Stimulated activated naive CD8-positive, alpha-beta T cell treated with anti-CD3 and anti-CD28 coated beads, Interleukin-15, Interleukin-2, amounts not matched to agents 100 ng/mL and 50 ng/mL, for 24 hours (primary cell): ENCODE results near the gene B3GNT5.

Experiments used
- H3K27ac Mint-ChIP-seq: one replicate; pipeline ENCODE4 v1.8.0; 2021; ENCODE audit warnings: mild to moderate bottlenecking, mixed read lengths
- H3K27me3 Mint-ChIP-seq: one replicate; pipeline ENCODE4 v1.8.0; 2021; ENCODE audit warnings: mixed read lengths
- H3K36me3 Mint-ChIP-seq: one replicate; pipeline ENCODE4 v1.8.0; 2021; ENCODE audit warnings: low read depth, mixed read lengths
- H3K4me1 Mint-ChIP-seq: one replicate; pipeline ENCODE4 v1.8.0; 2021; ENCODE audit warnings: low read depth, mixed read lengths
- H3K4me3 Mint-ChIP-seq: one replicate; pipeline ENCODE4 v1.8.0; 2021; ENCODE audit warnings: mild to moderate bottlenecking, mixed read lengths
- H3K9me3 Mint-ChIP-seq: one replicate; pipeline ENCODE4 v1.8.0; 2021; ENCODE audit warnings: mixed read lengths

Gene B3GNT5

DNA sequence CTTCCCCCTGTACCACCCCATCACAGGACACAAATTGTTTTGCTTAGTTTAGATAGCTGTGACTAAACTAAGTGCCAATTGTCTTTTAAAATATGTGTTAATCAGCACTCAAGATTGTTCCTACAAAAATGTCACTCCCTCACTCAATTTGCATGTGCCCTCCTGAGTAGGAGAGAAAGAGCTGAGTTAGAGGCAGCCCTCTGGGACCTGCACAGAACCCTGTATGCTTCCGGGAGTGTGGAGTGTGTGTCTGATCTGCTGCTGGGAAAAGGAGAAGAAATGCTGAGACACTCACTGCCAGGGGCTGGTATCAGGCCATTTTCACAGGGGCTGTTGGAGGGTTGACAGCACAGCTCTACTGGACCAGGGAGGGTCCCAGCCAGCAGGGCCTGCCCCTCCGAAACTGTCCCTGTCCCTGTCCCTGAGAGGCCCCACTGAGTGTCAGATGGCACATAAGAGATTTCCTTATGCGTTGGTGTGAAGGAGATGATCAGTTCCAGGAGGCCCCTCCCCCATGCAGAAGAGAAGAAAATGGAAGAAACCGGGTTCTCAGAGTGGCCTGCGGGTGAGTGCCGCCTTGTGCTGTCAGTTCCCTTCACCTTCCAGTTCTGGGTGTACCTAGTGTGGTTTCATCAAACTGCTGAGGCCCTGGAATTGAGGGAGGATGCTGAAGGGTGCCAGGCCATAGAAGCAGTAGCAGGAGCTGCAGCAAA is 3.9 kb upstream of the B3GNT5 start:
- H3K27me3 Mint-ChIP-seq, result peaks cover 6% of the 10 kb centered on the region
- H3K27ac Mint-ChIP-seq, result no peak overlapping the region
- H3K9me3 Mint-ChIP-seq, result no peaks in the 10 kb centered on the region
- H3K4me3 Mint-ChIP-seq, result no peak overlapping the region
- peaks cover 21% of the 10 kb centered on the region for H3K4me1 Mint-ChIP-seq
- H3K36me3 Mint-ChIP-seq, result peaks cover 2% of the 10 kb centered on the region

DNA sequence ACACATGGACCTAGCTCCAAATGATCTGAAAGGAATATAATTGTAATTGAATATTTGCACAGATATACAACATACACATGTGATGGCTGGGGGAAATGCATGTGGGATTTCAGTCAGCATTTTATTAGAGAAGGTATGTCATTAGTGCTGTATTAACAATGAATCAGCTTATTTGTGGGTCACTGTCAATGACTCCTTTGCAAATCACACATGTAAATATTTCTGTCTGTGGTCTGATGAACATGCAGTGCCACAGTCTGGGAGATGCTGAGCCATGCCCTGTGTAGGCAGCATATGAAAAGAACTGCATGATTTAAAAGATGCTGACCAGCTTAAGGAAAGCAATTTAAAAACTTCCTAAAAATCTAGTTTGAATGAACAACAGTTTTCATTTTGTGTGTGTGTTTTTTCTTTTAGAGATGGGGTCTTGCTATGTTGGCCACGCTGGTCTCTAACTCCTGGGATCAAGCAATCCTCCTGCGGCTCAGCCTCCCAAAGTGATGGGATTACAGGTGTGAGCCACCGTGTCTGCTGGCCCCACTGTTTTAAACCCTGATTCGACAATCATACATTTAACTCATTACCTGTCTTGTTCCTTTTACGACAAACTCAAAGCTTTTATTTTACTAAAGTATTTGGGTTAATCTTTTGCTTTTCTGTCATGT is 803 bp upstream of the B3GNT5 start:
- Mint-ChIP-seq H3K36me3 (peaks cover 23% of the 10 kb centered on the region), H3K4me3 (peak overlapping the region; percentile 83), H3K27ac (peak overlapping the region; percentile 17), H3K9me3 (no peaks in the 10 kb centered on the region), H3K4me1 (peaks cover 32% of the 10 kb centered on the region), H3K27me3 (peaks cover 21% of the 10 kb centered on the region)

GRCh38 chr3:183253528-183254486 is 754 bp downstream of the B3GNT5 start:
- Mint-ChIP-seq H3K27me3 (peaks cover 25% of the 10 kb centered on the region), H3K36me3 (peaks cover 37% of the 10 kb centered on the region), H3K27ac (peak overlapping the region; percentile 80), H3K9me3 (no peaks in the 10 kb centered on the region), H3K4me3 (peak overlapping the region; percentile 83), H3K4me1 (peaks cover 45% of the 10 kb centered on the region)

GRCh38 chr3:183254487-183255347 is 1.7 kb downstream of the B3GNT5 start:
- H3K36me3 Mint-ChIP-seq, result peaks cover 46% of the 10 kb centered on the region
- H3K4me3 Mint-ChIP-seq, result peak overlapping the region; percentile 90
- no peaks in the 10 kb centered on the region for H3K9me3 Mint-ChIP-seq
- peak overlapping the region; percentile 91 for H3K27ac Mint-ChIP-seq
- peaks cover 25% of the 10 kb centered on the region for H3K27me3 Mint-ChIP-seq
- H3K4me1 Mint-ChIP-seq, result peaks cover 50% of the 10 kb centered on the region

DNA sequence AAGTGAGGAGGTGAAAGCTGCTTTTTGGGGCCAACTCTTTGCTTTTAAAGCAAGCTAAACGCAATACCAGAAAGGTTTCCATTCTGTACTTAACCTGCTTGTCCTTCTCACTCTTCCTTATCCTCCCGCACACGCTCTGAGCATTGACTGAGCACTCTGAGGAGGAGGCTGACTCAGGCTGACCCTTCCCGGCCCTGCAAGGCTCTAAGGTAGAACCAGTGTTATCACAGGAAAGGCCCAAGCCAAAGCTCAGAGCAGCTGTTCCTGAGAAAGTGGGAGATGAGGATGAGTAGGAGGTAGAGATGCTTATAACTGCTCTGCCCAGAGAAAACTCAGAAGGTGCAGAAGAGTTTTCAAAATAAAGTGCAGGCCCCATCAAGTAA is 2.3 kb downstream of the B3GNT5 start:
- H3K27ac Mint-ChIP-seq, result peak overlapping the region; percentile 91
- H3K4me1 Mint-ChIP-seq, result peaks cover 56% of the 10 kb centered on the region
- H3K27me3 Mint-ChIP-seq, result peaks cover 24% of the 10 kb centered on the region
- peaks cover 51% of the 10 kb centered on the region for H3K36me3 Mint-ChIP-seq
- H3K9me3 Mint-ChIP-seq, result no peaks in the 10 kb centered on the region
- H3K4me3 Mint-ChIP-seq, result peak overlapping the region; percentile 90

DNA sequence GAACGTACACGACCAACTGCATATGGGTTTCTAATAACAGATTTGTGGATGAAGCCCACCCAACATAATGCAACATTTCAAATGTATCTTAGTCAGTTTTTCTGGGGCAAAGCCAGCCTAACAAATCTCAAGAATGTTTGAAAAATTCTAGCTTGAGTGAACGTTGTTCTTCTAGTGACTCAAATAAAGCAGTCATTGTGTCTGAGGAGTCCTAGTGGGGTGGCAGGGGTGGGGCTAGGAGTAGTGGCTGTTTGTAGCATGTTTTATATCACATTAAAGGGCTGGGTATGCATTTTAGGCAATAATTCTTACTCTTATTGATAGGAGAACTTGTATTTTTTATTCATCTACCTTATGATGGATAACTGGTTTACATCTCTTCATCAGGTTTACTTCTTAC is 6.0 kb downstream of the B3GNT5 start:
- peaks cover 55% of the 10 kb centered on the region for H3K4me1 Mint-ChIP-seq
- H3K27me3 Mint-ChIP-seq, result peaks cover 19% of the 10 kb centered on the region
- peaks cover 56% of the 10 kb centered on the region for H3K36me3 Mint-ChIP-seq
- no peaks in the 10 kb centered on the region for H3K9me3 Mint-ChIP-seq
- H3K27ac Mint-ChIP-seq, result no peak overlapping the region
- no peak overlapping the region for H3K4me3 Mint-ChIP-seq

DNA sequence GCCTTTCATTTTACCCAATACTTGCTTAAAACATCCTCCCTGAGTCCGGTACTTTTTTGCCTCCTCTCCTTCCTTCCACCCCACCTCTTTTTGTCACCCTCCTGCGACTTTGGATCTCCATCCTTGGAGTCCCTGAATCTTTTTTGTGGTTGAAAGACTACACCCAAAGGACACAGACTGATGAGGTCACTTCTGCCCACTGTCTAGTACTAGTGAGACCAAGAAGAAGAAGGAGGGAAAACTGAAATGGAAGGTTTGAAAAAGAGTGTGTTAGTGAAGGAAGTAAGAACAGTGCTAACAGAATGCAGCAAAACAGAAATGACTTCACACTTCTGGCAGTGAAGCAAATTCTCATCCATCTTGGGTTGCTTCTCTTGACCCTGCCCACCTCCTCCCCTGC is 6.6 kb downstream of the B3GNT5 start:
- H3K4me1 Mint-ChIP-seq, result peaks cover 55% of the 10 kb centered on the region
- H3K4me3 Mint-ChIP-seq, result no peak overlapping the region
- peak overlapping the region; percentile 21 for H3K27ac Mint-ChIP-seq
- H3K36me3 Mint-ChIP-seq, result peaks cover 55% of the 10 kb centered on the region
- peaks cover 19% of the 10 kb centered on the region for H3K27me3 Mint-ChIP-seq
- no peaks in the 10 kb centered on the region for H3K9me3 Mint-ChIP-seq

GRCh38 chr3:183260167-183260904 is 7.3 kb downstream of the B3GNT5 start:
- H3K27ac Mint-ChIP-seq, result no peak overlapping the region
- no peaks in the 10 kb centered on the region for H3K9me3 Mint-ChIP-seq
- peaks cover 14% of the 10 kb centered on the region for H3K27me3 Mint-ChIP-seq
- H3K36me3 Mint-ChIP-seq, result peaks cover 48% of the 10 kb centered on the region
- H3K4me3 Mint-ChIP-seq, result no peak overlapping the region
- H3K4me1 Mint-ChIP-seq, result peaks cover 49% of the 10 kb centered on the region

DNA sequence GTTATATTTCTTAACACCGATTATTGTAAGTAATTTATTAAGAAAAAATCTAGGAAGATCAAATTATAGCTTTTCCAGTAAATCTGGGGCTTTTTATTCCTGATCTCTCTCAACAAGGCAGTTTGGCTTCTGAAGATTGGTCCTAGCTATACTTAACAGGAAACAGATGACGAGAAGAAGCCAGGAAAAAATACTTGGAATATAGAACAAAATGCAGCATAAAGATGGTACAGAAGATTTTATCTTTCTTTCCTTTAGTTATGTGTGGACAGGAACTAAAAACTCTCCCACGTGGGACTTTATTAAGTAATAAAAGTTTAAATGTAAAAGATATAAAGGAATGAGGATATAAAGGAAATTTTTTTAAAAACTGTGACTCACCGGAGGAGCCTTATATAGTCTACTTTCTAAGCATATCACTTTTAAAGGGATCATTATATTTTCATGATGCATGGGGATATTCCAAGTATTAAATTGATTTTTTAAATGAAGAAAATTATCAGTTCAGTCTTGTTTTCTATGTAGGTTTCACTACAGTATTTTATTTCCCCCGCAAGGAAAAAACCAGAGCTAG is 8.2 kb downstream of the B3GNT5 start:
- no peak overlapping the region for H3K27ac Mint-ChIP-seq
- H3K36me3 Mint-ChIP-seq, result peaks cover 42% of the 10 kb centered on the region
- H3K27me3 Mint-ChIP-seq, result peaks cover 10% of the 10 kb centered on the region
- H3K9me3 Mint-ChIP-seq, result no peaks in the 10 kb centered on the region
- peaks cover 43% of the 10 kb centered on the region for H3K4me1 Mint-ChIP-seq
- H3K4me3 Mint-ChIP-seq, result no peak overlapping the region

GRCh38 chr3:183262875-183263378 is 9.9 kb downstream of the B3GNT5 start:
- H3K4me1 Mint-ChIP-seq, result peaks cover 28% of the 10 kb centered on the region
- H3K9me3 Mint-ChIP-seq, result no peaks in the 10 kb centered on the region
- peak overlapping the region; percentile 8 for H3K4me3 Mint-ChIP-seq
- H3K27me3 Mint-ChIP-seq, result no peaks in the 10 kb centered on the region
- peaks cover 39% of the 10 kb centered on the region for H3K36me3 Mint-ChIP-seq
- H3K27ac Mint-ChIP-seq, result no peak overlapping the region

DNA sequence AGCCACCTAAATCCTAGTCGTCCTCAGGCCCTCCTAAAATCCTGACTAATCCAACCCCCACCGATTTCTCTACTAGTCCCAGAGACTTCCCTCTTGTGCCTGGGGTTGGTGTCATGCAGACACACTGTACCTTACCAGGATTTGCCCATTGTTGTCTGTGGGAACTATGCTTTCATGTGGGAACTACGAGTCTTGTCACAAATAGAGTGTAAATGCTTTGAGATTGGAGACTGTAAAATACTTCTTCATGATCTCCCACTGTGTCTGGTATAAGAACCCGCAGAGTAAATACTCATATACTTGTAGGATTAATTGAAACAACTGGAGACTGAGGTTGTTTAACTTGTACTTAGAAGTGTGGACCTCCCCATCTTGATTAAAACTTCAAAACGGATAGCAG is 11.2 kb downstream of the B3GNT5 start:
- H3K9me3 Mint-ChIP-seq, result no peaks in the 10 kb centered on the region
- no peaks in the 10 kb centered on the region for H3K27me3 Mint-ChIP-seq
- peaks cover 16% of the 10 kb centered on the region for H3K4me1 Mint-ChIP-seq
- H3K4me3 Mint-ChIP-seq, result no peak overlapping the region
- peaks cover 40% of the 10 kb centered on the region for H3K36me3 Mint-ChIP-seq
- H3K27ac Mint-ChIP-seq, result no peak overlapping the region

DNA sequence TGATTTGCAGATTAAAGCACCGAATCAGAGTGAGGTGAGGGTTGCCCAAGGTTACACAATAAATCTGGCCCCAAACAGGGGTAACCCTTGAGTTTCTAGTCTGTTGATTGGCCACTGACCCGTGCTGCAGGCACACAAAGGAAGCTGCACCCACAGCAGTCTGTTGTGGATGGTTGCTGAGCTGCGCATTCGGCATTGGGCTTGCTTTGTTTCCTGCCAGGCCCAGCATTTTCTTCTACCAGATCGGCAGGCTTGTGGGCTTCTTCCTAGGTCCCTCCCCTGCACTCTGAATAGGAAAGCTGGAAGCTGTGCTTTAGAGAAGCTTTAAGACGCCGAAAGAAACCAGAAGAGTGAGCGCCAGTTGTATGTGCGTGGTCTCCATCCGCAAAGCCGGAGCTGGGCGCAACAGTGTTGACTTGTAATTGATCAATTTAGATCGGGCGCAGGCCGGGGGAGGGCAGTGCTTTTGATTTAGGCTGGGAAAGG is 12.1 kb downstream of the B3GNT5 start:
- peaks cover 10% of the 10 kb centered on the region for H3K4me1 Mint-ChIP-seq
- H3K36me3 Mint-ChIP-seq, result peaks cover 40% of the 10 kb centered on the region
- no peak overlapping the region for H3K4me3 Mint-ChIP-seq
- no peaks in the 10 kb centered on the region for H3K27me3 Mint-ChIP-seq
- H3K9me3 Mint-ChIP-seq, result no peaks in the 10 kb centered on the region
- H3K27ac Mint-ChIP-seq, result no peak overlapping the region

DNA sequence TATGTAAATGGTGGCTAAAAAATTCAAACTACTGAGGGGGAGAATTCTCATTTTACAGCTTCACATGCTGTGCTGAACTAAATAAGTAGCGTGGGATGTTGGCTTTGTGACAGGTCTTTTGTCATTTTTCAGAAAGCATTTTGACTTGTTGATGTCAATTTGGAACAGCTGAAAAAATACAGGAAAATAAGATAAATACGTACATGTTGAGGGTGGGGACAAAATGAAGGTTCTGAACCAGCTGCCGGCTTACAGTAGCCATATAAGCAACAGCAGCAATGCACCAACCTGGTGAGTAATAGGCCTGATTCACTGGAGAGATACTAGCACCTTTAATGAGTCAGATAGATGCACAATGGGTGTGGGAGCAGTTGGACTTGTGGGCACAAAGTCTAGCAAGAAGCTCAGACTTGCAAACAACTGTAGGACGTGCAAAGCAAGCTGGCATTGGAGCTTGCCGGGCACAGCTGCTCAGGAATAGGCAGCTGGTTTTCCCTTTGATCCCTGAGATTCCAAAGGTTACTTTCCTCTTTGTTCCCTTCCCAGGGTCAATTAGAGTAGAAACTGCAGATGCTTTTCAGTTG is 12.9 kb downstream of the B3GNT5 start:
- no peak overlapping the region for H3K27ac Mint-ChIP-seq
- H3K9me3 Mint-ChIP-seq, result no peaks in the 10 kb centered on the region
- H3K27me3 Mint-ChIP-seq, result no peaks in the 10 kb centered on the region
- peaks cover 42% of the 10 kb centered on the region for H3K36me3 Mint-ChIP-seq
- H3K4me3 Mint-ChIP-seq, result peak overlapping the region; percentile 64
- H3K4me1 Mint-ChIP-seq, result peaks cover 6% of the 10 kb centered on the region
